Ectodermal cell (in vitro differentiated cells): ENCODE data around the gene CCSER1.

Experiments used
- H3K27ac ChIP-seq: 2 replicates; pipeline ENCODE4 v1.7.0; 2013; ENCODE audit warnings: mild to moderate bottlenecking, low read depth, low read length; ENCODE audit not compliant: insufficient read depth, poor library complexity, severe bottlenecking
- H3K27me3 ChIP-seq: 2 replicates; pipeline ENCODE4 v1.7.0; 2013; ENCODE audit warnings: mild to moderate bottlenecking, low read length; ENCODE audit not compliant: insufficient read depth, control insufficient read depth, poor library complexity, severe bottlenecking
- H3K36me3 ChIP-seq: one replicate; pipeline ENCODE4 v1.7.0; 2013; ENCODE audit warnings: low read length; ENCODE audit not compliant: control insufficient read depth, insufficient read depth
- H3K4me1 ChIP-seq: one replicate; pipeline ENCODE4 v1.7.0; 2013; ENCODE audit warnings: low read length; ENCODE audit not compliant: control insufficient read depth, insufficient read depth
- H3K4me3 ChIP-seq: 2 replicates; pipeline ENCODE4 v1.7.0; 2013; ENCODE audit warnings: low read depth, low read length, control low read depth; ENCODE audit not compliant: insufficient read depth
- H3K9me3 ChIP-seq: 2 replicates; pipeline ENCODE4 v1.7.0; 2013; ENCODE audit warnings: mild to moderate bottlenecking, low read length, moderate library complexity; ENCODE audit not compliant: control insufficient read depth
- WGBS, 2 experiments: methylation state at CpG; one replicate each; pipeline ENCODE4 v1.1.7; 2013; ENCODE audit warnings: missing lambda C conversion rate in 2 of 2; 5-methylcytosine and 5-hydroxymethylcytosine counted together

CCSER1 gene

GRCh38 chr4:90159193-90159592, 32.0 kb downstream of the CCSER1 start:
- no peaks in the 10 kb centered on the region for H3K9me3 ChIP-seq
- H3K36me3 ChIP-seq: no peaks in the 10 kb centered on the region
- H3K4me3 ChIP-seq: no peak overlapping the region
- H3K27me3 ChIP-seq: no peaks in the 10 kb centered on the region
- no peaks in the 10 kb centered on the region for H3K4me1 ChIP-seq
- H3K27ac ChIP-seq: no peak overlapping the region
- 88% methylated on average over 1 of the region's 1 CpG for WGBS, 2 experiments

GRCh38 chr4:90160044-90160443, 32.9 kb downstream of the CCSER1 start:
- WGBS, 2 experiments: 79 to 95% methylated on average over 1 of the region's 1 CpG
- no peaks in the 10 kb centered on the region for H3K36me3 ChIP-seq
- no peak overlapping the region for H3K4me3 ChIP-seq
- no peaks in the 10 kb centered on the region for H3K27me3 ChIP-seq
- no peak overlapping the region for H3K27ac ChIP-seq
- H3K9me3 ChIP-seq: no peaks in the 10 kb centered on the region
- no peaks in the 10 kb centered on the region for H3K4me1 ChIP-seq

- WGBS, 2 experiments: no CpG with 5 or more reads among the region's 1 CpG
- Histone ChIP-seq H3K27ac (no peak overlapping the region), H3K27me3 (no peaks in the 10 kb centered on the region)
These were observed 35.4 kb downstream of the CCSER1 start for GRCh38 chr4:90162566-90162965.

GRCh38 chr4:90163872-90164271, 36.7 kb downstream of the CCSER1 start:
- no peaks in the 10 kb centered on the region for H3K36me3 ChIP-seq
- 86% methylated on average over 1 of the region's 1 CpG; no CpG with 5 or more reads in 1 of the 2 experiments for WGBS, 2 experiments
- H3K9me3 ChIP-seq: no peaks in the 10 kb centered on the region
- H3K4me1 ChIP-seq: no peaks in the 10 kb centered on the region
- H3K4me3 ChIP-seq: no peak overlapping the region
- H3K27ac ChIP-seq: no peak overlapping the region
- no peaks in the 10 kb centered on the region for H3K27me3 ChIP-seq

More at GRCh38 chr4:90162566-90162965, 35.4 kb downstream of the CCSER1 start:
- Histone ChIP-seq H3K4me1 (no peaks in the 10 kb centered on the region), H3K4me3 (no peak overlapping the region), H3K9me3 (no peaks in the 10 kb centered on the region), H3K36me3 (no peaks in the 10 kb centered on the region)

- no peaks in the 10 kb centered on the region for H3K27me3 ChIP-seq
- no peak overlapping the region for H3K27ac ChIP-seq
- H3K4me3 ChIP-seq: no peak overlapping the region
- no peaks in the 10 kb centered on the region for H3K9me3 ChIP-seq
- 94 to 98% methylated on average over 4 to 5 of the region's 5 CpGs for WGBS, 2 experiments
- no peaks in the 10 kb centered on the region for H3K36me3 ChIP-seq
- no peaks in the 10 kb centered on the region for H3K4me1 ChIP-seq
These were observed 38.7 kb downstream of the CCSER1 start for GRCh38 chr4:90165883-90166282.

- Histone ChIP-seq H3K27ac (no peak overlapping the region), H3K4me3 (no peak overlapping the region), H3K27me3 (no peaks in the 10 kb centered on the region), H3K4me1 (no peaks in the 10 kb centered on the region), H3K36me3 (no peaks in the 10 kb centered on the region), H3K9me3 (no peaks in the 10 kb centered on the region)
- 89 to 100% methylated on average over 2 of the region's 2 CpGs for WGBS, 2 experiments
These were observed 44.3 kb downstream of the CCSER1 start for GRCh38 chr4:90171491-90171890.

GRCh38 chr4:90174621-90175023, 47.4 kb downstream of the CCSER1 start:
- WGBS, 2 experiments: 95 to 98% methylated on average over 3 of the region's 3 CpGs
- H3K4me1 ChIP-seq: no peaks in the 10 kb centered on the region
- no peak overlapping the region for H3K27ac ChIP-seq

GRCh38 chr4:90181644-90182043, 54.5 kb downstream of the CCSER1 start:
- no peaks in the 10 kb centered on the region for H3K36me3 ChIP-seq
- no peak overlapping the region for H3K4me3 ChIP-seq
- no peaks in the 10 kb centered on the region for H3K4me1 ChIP-seq
- no peaks in the 10 kb centered on the region for H3K27me3 ChIP-seq
- WGBS, 2 experiments: 91 to 93% methylated on average over 1 of the region's 1 CpG
- no peaks in the 10 kb centered on the region for H3K9me3 ChIP-seq
- H3K27ac ChIP-seq: no peak overlapping the region

More at GRCh38 chr4:90174621-90175023, 47.4 kb downstream of the CCSER1 start:
- Histone ChIP-seq H3K36me3 (no peaks in the 10 kb centered on the region), H3K9me3 (no peaks in the 10 kb centered on the region), H3K4me3 (no peak overlapping the region), H3K27me3 (no peaks in the 10 kb centered on the region)

GRCh38 chr4:90183254-90183653, 56.1 kb downstream of the CCSER1 start:
- H3K27ac ChIP-seq: no peak overlapping the region
- no peaks in the 10 kb centered on the region for H3K27me3 ChIP-seq
- no peaks in the 10 kb centered on the region for H3K4me1 ChIP-seq
- no peaks in the 10 kb centered on the region for H3K36me3 ChIP-seq
- no peaks in the 10 kb centered on the region for H3K9me3 ChIP-seq
- 90 to 94% methylated on average over 2 to 3 of the region's 3 CpGs for WGBS, 2 experiments
- H3K4me3 ChIP-seq: no peak overlapping the region

GRCh38 chr4:90184560-90184959, 57.4 kb downstream of the CCSER1 start:
- Histone ChIP-seq H3K27me3 (no peaks in the 10 kb centered on the region), H3K4me1 (no peaks in the 10 kb centered on the region), H3K27ac (no peak overlapping the region), H3K9me3 (no peaks in the 10 kb centered on the region), H3K36me3 (no peaks in the 10 kb centered on the region), H3K4me3 (no peak overlapping the region)
- 90% methylated on average over 1 of the region's 1 CpG; no CpG with 5 or more reads in 1 of the 2 experiments for WGBS, 2 experiments

GRCh38 chr4:90185416-90185815, 58.2 kb downstream of the CCSER1 start:
- no peak overlapping the region for H3K27ac ChIP-seq
- no peaks in the 10 kb centered on the region for H3K27me3 ChIP-seq
- no peaks in the 10 kb centered on the region for H3K36me3 ChIP-seq
- WGBS, 2 experiments: 89 to 93% methylated on average over 1 of the region's 1 CpG
- no peak overlapping the region for H3K4me3 ChIP-seq
- H3K9me3 ChIP-seq: no peaks in the 10 kb centered on the region
- no peaks in the 10 kb centered on the region for H3K4me1 ChIP-seq
